HTERT RPE-1 (cell line): ENCODE measurements around the gene TAGLN2.
"Not testable (repeated sequence)": the region's sequence is repeated elsewhere in the genome, so short reads cannot be mapped to it uniquely, and the experiment has no call there.

ENCODE experiments used
- in situ Hi-C: fragments of 300-500 bp; cut with MboI; formaldehyde crosslinking; loops from 4 replicates; pipeline ENCODE4 v1.14.3; 2020; ENCODE audit warnings: low sequenced_read_pairs

Gene TAGLN2

GRCh38 chr1:159906960-159907359 is 18.3 kb downstream of the TAGLN2 start:
- in situ Hi-C loops: no loop called here

GRCh38 chr1:159904036-159904435 is 21.3 kb downstream of the TAGLN2 start:
- in situ Hi-C loops: not testable (repeated sequence)

DNA sequence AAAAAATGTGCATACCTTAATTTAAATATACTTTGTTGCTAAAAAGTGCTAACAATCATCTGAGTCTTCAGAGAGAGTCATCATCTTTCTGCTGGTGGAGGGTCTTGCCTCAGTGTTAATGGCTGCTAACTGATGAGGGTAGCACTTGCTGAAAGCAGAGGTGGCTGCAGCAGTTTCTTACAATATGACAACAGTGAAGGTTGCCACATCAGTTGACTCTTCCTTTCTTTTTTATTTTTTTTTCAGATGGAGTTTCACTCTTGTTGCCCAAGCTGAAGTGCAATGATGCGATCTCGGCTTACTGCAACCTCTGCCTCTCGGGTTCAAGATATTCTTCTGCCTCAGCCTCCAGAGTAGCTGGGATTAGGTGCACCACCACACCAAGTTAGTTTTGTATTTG is 22.8 kb downstream of the TAGLN2 start:
- in situ Hi-C loops: no loop called here

- in situ Hi-C loops: no loop called here
Measured at GRCh38 chr1:159900755-159901360, 24.4 kb downstream of the TAGLN2 start.

DNA sequence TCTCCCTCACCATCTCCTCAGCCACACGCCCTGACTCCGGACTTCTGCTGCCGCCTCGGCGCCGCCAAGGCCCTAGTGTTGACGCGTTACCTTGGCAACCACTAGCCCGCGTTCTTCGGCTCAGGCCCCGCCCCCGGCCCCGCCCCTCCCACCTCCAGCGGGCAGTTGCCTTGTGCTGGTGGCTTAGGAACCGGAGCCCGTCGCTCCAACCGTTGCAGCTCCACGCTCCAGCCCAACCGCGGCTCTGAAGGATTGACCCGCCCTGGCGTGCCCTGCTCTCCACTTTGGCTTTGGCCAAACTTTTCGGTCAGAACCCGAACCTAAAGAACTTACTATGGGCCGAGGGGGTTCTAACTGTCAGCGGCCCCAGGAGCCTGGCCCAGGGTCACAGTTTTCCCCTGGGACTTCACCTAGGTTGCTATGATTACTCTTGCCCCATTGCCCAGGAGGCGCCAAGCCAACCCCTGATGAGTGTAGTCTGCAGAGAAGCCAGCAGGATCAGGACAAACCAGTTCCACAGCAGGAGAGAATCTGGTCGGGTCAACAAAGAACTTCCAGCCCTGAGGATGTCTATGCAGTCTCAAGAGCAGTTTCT is 25.1 kb downstream of the TAGLN2 start, which contains the start of gene CFAP45:
CFAP45 (minus strand) TSS at position 80 of the 595 bp plus-strand sequence; CDS start at position 13, 67 bp downstream.
- in situ Hi-C loops: no loop called here

DNA sequence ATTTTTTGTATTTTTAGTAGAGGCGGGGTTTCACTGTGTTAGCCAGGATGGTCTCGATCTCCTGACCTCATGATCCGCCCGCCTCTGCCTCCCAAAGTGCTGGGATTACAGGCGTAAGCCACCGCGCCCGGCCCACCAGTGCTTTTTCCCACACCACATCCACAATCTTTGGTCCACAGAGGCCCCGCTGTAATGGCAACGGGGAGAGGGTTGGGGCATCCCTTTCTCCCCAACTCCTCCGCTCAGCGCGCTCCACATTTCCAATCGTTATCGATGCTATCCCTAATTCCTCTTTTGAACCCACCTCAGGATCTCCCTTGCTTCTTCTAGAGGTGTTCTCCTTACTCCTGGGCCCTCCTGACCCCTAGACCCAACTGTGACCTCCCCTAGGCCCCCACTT is 25.7 kb downstream of the TAGLN2 start:
- in situ Hi-C loops: loop anchor here (25.0 kb wide), 1 partner anchor 112 kb away; the partner anchor contains the start of gene DUSP23

- in situ Hi-C loops: loop anchor here (25.0 kb wide), 1 partner anchor 111 kb away; the partner anchor contains the start of gene DUSP23
Measured at GRCh38 chr1:159898527-159898926, 26.8 kb downstream of the TAGLN2 start.

DNA sequence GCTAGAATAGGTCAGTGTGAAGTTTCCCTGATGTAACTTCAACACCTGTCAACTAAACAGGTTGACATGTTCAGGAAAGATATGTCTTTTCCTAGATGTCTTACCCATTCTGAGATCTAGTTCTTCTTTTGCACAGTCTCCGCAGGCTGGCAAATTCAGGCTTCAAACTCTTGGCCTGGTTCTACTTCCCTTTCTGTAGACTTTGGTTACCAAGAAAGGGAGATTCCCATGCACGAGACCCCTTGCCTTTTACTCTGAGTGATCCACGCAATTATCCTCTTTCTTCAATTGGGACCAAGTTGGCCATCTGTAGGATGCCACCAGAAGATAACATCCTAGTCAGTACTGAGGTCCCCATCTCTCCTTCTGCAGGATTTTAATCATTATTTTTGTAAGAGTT is 27.3 kb downstream of the TAGLN2 start:
- in situ Hi-C loops: loop anchor here (25.0 kb wide), 1 partner anchor 111 kb away; the partner anchor contains the start of gene DUSP23

DNA sequence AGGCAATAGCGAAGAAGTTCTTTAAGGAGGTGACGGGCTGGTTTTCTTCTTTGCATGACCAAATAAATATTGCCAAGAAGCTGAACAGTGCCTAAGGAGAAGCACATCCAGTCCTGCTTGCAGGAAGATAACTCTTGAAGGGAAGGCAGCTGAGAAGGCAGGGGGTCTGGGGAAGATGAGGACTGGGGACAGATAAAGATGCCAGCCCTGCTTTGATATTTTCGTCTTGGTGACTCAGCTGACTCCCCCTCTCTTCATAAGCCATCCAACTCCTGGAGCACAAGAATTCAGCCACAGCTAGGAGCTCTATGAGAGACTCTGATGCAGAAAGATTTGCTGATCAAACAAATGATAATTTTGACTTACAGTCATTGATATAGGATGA is 28.8 kb downstream of the TAGLN2 start:
- in situ Hi-C loops: loop anchor here (25.0 kb wide), 1 partner anchor 109 kb away; the partner anchor contains the start of gene DUSP23

DNA sequence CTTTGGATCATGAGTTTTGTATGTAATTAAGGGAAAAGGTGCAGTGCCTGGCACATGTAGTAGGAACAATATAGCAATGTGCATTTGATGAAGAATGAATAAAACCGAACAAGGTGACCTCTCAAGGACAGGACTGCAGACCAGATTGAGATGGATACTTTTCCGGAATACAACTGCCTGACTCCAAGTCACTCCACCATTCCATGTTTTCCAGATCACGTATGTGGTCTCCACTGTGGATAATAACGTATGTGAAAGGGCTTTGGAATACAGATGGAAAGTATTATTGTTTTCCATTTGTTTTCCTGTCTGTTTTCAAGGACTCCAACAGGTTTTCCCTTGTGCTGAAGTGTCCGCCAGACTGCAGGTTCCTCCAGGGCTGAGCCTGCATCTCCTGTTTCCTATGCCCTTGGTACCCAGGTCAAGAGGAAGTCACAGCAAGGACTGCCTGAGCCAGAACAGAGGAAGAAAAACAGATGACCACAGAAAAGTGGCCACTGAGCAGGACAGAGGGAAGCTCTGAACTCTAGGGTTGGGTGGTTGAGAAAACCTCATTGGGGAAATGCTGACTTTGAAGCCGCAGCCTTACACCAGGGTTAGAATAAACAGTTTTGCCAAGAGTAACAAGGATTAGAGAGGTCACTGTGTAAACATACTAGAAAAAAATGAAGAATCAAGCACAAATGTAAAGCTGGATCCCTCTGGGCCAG is 29.3 kb downstream of the TAGLN2 start:
- in situ Hi-C loops: loop anchor here (25.0 kb wide), 1 partner anchor 109 kb away; the partner anchor contains the start of gene DUSP23

DNA sequence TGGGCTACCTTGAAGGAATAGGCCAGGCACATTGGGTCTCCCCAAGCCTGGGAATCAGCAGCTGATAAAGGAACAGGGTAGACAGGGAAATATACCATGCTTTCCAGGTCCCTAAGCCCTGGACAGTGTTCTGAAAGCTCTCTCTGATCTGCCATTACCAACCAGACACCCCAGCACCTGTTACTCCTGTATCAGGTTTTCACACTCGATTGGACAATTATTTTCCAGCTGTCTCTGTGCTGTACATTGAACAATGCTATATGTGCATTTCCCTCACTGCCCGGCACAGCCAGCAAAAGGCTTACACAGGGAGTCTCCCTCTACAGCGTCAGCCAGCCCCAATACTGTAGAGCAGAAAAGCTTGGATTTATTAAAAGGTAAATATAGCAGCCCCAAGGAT is 30.0 kb downstream of the TAGLN2 start:
- in situ Hi-C loops: loop anchor here (25.0 kb wide), 1 partner anchor 108 kb away; the partner anchor contains the start of gene DUSP23

DNA sequence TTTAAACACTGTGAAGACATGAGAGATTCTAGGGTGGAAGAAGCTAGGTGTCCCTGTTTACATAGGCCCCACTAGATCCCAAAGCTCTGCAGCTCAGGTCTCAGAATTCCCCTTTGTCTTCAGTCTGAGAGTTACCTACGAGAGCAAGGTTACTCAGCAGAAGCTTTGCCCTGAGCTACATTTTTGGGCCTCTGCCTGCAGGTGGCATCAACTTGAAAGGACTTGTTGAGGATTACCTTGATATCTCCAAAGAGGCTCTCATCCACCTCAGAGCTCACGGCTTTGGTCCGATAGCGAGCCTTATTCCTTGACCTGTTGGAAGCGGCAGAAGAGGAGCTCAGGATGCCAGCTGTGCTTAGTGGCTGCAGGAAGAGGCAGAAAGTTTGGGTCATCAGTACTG is 32.4 kb downstream of the TAGLN2 start:
- in situ Hi-C loops: loop anchor here (25.0 kb wide), 1 partner anchor 106 kb away; the partner anchor contains the start of gene DUSP23

DNA sequence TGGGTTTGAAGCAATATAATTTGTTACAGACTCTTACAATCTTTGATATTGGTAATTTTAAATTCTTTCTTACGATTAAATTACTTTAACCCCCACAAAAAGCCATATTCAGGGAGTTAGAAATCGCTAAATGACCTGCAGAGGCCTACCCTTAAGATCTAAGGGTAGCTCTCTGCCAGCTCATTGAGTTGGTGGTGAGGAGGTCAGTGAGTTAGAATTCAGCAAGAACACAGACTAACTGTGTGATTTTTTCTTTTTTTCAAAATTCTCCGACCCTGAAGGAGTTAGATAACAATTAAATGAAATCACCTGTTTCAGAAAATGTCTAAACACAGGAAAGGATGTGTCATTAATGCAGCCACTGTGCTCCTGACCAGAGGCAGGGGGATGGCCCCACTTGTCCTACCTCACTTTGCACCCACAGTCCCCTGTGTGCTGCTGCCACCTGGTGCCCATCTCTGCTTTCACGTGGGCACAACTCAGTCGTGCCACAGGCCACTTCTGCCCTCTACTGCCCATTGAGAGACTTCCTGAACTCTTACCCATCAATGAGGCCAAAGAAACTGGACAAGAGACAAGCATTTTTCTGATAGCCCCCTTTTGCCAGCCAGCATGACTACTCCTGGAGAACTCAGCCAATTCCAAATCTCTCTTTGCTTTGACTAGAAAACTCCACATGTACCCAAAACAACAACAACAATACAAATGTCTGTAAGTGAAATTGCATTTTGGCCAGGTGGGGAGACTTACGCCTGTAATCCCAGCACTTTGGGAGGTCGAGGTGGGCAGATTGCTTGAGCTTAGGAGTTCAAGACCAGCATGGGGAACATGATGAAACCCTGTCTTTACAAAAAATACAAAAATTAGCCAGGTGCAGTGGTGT is 33.8 kb downstream of the TAGLN2 start:
- in situ Hi-C loops: loop anchor here (25.0 kb wide), 1 partner anchor 104 kb away; the partner anchor contains the start of gene DUSP23

DNA sequence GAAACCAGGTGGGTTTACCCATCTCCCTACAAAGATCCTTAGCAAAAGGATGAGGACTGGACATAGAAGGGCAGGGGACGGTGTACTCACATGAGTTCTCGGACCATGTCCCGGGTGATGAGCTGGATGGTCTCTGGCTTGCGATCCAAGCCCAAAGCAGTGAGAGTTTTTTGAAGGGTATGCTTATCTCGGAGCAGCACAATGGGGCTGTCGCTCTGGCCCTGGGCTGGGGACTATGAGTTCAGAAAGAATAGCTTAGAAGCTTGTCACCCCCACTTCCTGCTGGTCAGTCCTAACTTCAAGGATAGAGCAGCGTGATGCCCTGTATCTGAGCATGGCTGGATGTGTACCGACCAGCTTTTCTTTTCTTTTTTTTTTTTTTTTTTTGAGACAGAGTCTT is 34.9 kb downstream of the TAGLN2 start:
- in situ Hi-C loops: loop anchor here (25.0 kb wide), 1 partner anchor 103 kb away; the partner anchor contains the start of gene DUSP23

DNA sequence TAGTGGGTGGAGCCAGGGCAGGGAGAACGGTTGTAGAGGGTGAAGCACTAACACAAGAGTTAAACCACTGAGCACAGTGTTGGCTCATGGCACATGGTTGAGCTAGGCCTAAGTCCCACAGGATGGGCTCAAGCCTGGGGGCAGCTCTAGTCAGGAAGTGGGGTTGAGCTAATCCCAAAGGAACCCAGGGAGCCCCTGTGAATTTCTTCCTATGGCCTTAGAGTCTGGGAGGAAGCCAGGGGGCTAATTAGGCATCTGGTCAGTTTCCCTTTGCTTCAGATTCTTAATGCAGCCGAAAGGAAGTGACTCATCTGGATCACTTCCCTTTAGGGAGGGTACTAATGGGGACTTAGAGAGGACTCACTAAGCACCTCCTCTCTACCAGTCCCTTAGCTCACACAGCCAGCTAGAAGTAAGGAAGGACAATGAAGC is 35.5 kb downstream of the TAGLN2 start:
- in situ Hi-C loops: loop anchor here (25.0 kb wide), 1 partner anchor 103 kb away; the partner anchor contains the start of gene DUSP23

GRCh38 chr1:159889202-159889601 is 36.1 kb downstream of the TAGLN2 start:
- in situ Hi-C loops: loop anchor here (25.0 kb wide), 1 partner anchor 102 kb away; the partner anchor contains the start of gene DUSP23

DNA sequence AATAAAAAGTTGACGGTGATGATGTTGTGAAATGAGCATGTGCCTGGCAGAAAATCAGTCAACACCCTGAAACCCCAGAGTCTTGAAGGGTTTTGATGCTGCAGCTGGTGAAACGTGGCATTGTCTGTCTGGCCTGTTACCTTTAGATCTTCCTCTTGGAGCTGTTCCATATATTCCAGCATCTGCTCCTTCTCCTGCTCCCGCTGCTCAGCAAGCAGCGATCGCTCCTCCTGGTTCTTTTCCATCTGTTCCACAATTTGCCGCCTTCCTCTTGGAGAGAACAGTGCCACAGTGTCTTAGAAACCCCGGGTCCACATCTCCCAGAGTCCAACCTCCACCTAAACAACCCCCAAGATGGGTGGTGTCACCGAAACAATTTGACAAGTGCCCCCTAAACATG is 41.0 kb downstream of the TAGLN2 start:
- in situ Hi-C loops: loop anchor here (25.0 kb wide), 1 partner anchor 97 kb away; the partner anchor contains the start of gene DUSP23

GRCh38 chr1:159883134-159883533 is 42.2 kb downstream of the TAGLN2 start:
- in situ Hi-C loops: loop anchor here (25.0 kb wide), 1 partner anchor 96 kb away; the partner anchor contains the start of gene DUSP23

- in situ Hi-C loops: loop anchor here (25.0 kb wide), 1 partner anchor 95 kb away; the partner anchor contains the start of gene DUSP23
Measured at GRCh38 chr1:159882527-159882862, 42.8 kb downstream of the TAGLN2 start.
